Endothelial cell of umbilical vein (primary cell): ENCODE results near the gene ANO1. TPM values are rescaled to one million over a fixed set of nuclear protein-coding genes. Genes with fewer than 3 reads are reported as not detected.

Experiments
- BruUV-seq: library from RNA; stranded (reverse); fragments of 400-500 nt; replicated peaks from 2 replicates; lab custom pipeline; 2021; lab: Mats Ljungman, UMichigan
- CTCF ChIA-PET: fragments of 300-600, 350-600 bp; sonication (Branson Sonifier 250); formaldehyde crosslinking; loops from one replicate; lab custom pipeline; 2021; ENCODE audit warnings: antibody characterized with exemption, inconsistent platforms; lab: Charles Lee
- POLR2A ChIA-PET: fragments of 300-600, 350-600 bp; sonication (Branson Sonifier 250); formaldehyde crosslinking; loops from one replicate; lab custom pipeline; 2021; ENCODE audit warnings: antibody characterized with exemption, inconsistent platforms; lab: Charles Lee
- DNase-seq: peaks from one replicate; pipeline ENCODE4 v3.0.0-alpha.2; 2011; ENCODE audit warnings: low read depth, low spot score
- FAIRE-seq: peaks from 2 replicates; lab custom pipeline; 2011; peaks lifted over from hg19 to GRCh38; lab: Jason Lieb, UNC
- H2AFZ ChIP-seq: 2 replicates; pipeline ENCODE4 v1.6.0; 2012; ENCODE audit warnings: low read depth, low read length, control low read depth, inconsistent platforms
- H3K27ac ChIP-seq: 2 replicates; pipeline ENCODE4 v1.5.1; 2011; ENCODE audit warnings: low read depth, mild to moderate bottlenecking, control low read depth, low read length, moderate library complexity; ENCODE audit not compliant: insufficient read depth
- H3K27me3 ChIP-seq, 2 experiments: 2 replicates each; pipeline versions ENCODE4 v1.6.0 to v1.6.1; 2011; ENCODE audit warnings: low read length in 2 of 2, mixed read lengths in 1 of 2; ENCODE audit not compliant: control insufficient read depth in 2 of 2, insufficient read depth in 2 of 2
- H3K36me3 ChIP-seq, 2 experiments: 2 replicates in 1 of 2; 3 replicates in 1 of 2; pipeline ENCODE4 v1.5.1; 2011; ENCODE audit warnings: low read length in 2 of 2, mild to moderate bottlenecking in 1 of 2, moderate library complexity in 1 of 2; ENCODE audit not compliant: control insufficient read depth in 2 of 2, insufficient read depth in 2 of 2; ENCODE audit errors: extremely low read depth in 1 of 2
- H3K4me1 ChIP-seq: 3 replicates; pipeline ENCODE4 v1.5.1; 2011; ENCODE audit warnings: mild to moderate bottlenecking, low read length; ENCODE audit not compliant: control insufficient read depth, insufficient read depth; ENCODE audit errors: extremely low read depth
- H3K4me2 ChIP-seq: 2 replicates; pipeline ENCODE4 v1.6.1; 2011; ENCODE audit warnings: low read length, control low read depth, mixed read lengths; ENCODE audit not compliant: insufficient read depth
- H3K4me3 ChIP-seq, 3 experiments: fragments of 200-600 bp in 1 of 3; sonication (generic), shearing (Covaris generic) in 1 of 3; replicated peaks in 1 of 3; 2 replicates each; pipeline ENCODE4 v1.5.1; 2011 to 2016; ENCODE audit warnings: control low read depth in 3 of 3, low read length in 3 of 3, mild to moderate bottlenecking in 2 of 3, inconsistent platforms in 1 of 3, low read depth in 1 of 3, moderate library complexity in 1 of 3; ENCODE audit not compliant: insufficient read depth in 1 of 3
- H3K79me2 ChIP-seq: 2 replicates; pipeline ENCODE4 v1.6.0; 2012; ENCODE audit warnings: low read length, inconsistent platforms; ENCODE audit not compliant: control insufficient read depth, insufficient read depth
- H3K9ac ChIP-seq: replicated peaks from 2 replicates; pipeline ENCODE3; 2011; ENCODE audit warnings: low read length, control low read depth; ENCODE audit not compliant: insufficient read depth; ENCODE audit errors: extremely low read depth
- H3K9me1 ChIP-seq: replicated peaks from 3 replicates; pipeline ENCODE4 v1.6.0; 2011; ENCODE audit warnings: mild to moderate bottlenecking, low read length; ENCODE audit not compliant: control insufficient read depth, insufficient read depth; ENCODE audit errors: extremely low read depth
- H3K9me3 ChIP-seq: replicated peaks from 2 replicates; pipeline ENCODE4 v1.5.1; 2012; ENCODE audit warnings: low read length, inconsistent platforms; ENCODE audit not compliant: control insufficient read depth, insufficient read depth
- H4K20me1 ChIP-seq: replicated peaks from 2 replicates; pipeline ENCODE3; 2011; ENCODE audit warnings: mild to moderate bottlenecking, low read length; ENCODE audit not compliant: control insufficient read depth, insufficient read depth; ENCODE audit errors: extremely low read depth
- CTCF ChIP-seq, 2 donors: IDR thresholded peaks; 1 replicate in 1 of 2; 2 replicates in 1 of 2; pipeline ENCODE4 v1.5.1; 2011; ENCODE audit warnings: low read length in 2 of 2, mild to moderate bottlenecking in 2 of 2, moderate library complexity in 2 of 2, control low read depth in 1 of 2, inconsistent platforms in 1 of 2, low read depth in 1 of 2; ENCODE audit not compliant: insufficient read depth in 1 of 2; ENCODE audit errors: extremely low read depth in 1 of 2
- EZH2 ChIP-seq: IDR thresholded peaks from 2 replicates; pipeline ENCODE4 v1.6.1; 2012; ENCODE audit warnings: borderline replicate concordance, low read depth, mild to moderate bottlenecking, moderate library complexity, low read length, inconsistent platforms; ENCODE audit not compliant: severe bottlenecking
- FOS ChIP-seq: IDR thresholded peaks from 2 replicates; pipeline ENCODE4 v1.6.1; 2011; ENCODE audit warnings: mild to moderate bottlenecking, low read length, moderate library complexity, borderline replicate concordance; ENCODE audit not compliant: insufficient read depth
- GATA2 ChIP-seq: IDR thresholded peaks from 2 replicates; pipeline ENCODE4 v1.7.0; 2011; ENCODE audit warnings: low read depth, mild to moderate bottlenecking, moderate library complexity, mixed read lengths, low read length; ENCODE audit not compliant: insufficient read length, insufficient read depth
- JUN ChIP-seq: IDR thresholded peaks from 2 replicates; pipeline ENCODE4 v1.6.1; 2011; ENCODE audit warnings: borderline replicate concordance, low read depth; ENCODE audit not compliant: insufficient read length, insufficient read depth
- MYC ChIP-seq: IDR thresholded peaks from one replicate; pipeline ENCODE4 v1.6.1; 2011; ENCODE audit warnings: mild to moderate bottlenecking, low read depth, low read length
- POLR2A ChIP-seq: IDR thresholded peaks from 2 replicates; pipeline ENCODE4 v1.6.1; 2012; ENCODE audit warnings: low read depth, mild to moderate bottlenecking, control low read depth, low read length
- POLR2AphosphoS5 ChIP-seq: IDR thresholded peaks from 2 replicates; pipeline ENCODE4 v1.6.1; 2012; ENCODE audit warnings: low read depth, mild to moderate bottlenecking, control low read depth, low read length, moderate library complexity; ENCODE audit not compliant: insufficient read depth
- dilution Hi-C: fragments of 300-500 bp; cut with MboI; formaldehyde crosslinking; loops from one replicate; pipeline ENCODE4 v1.15.0; 2019; ENCODE audit warnings: low sequenced_read_pairs; ENCODE audit not compliant: extremely low pct_ligation_motif_present
- intact Hi-C: fragments of 100-400 bp; cut with micrococcal nuclease; formaldehyde crosslinking; loops from one replicate; pipeline ENCODE4 v1.10.0; 2022
- polyA plus RNA-seq, 4 experiments: library from polyadenylated mRNA; depleted of rRNA in 3 of 4; stranded (reverse) in 3 of 4; unstranded in 1 of 4; fragments of >200 nt; gene quantifications; 2 replicates each; pipeline versions ENCODE4 v1.2.1 to v1.2.3, GENCODE V29; 2011 to 2012; ENCODE audit warnings: missing spikeins in 1 of 4
- total RNA-seq: library from RNA; stranded (reverse); gene quantifications from 2 replicates; pipeline ENCODE4 v1.2.3, GENCODE V29; 2021
- TF ChIP-seq, protein P1 (sequence below): IDR thresholded peaks from 2 replicates; pipeline ENCODE4 v1.6.1; 2011; ENCODE audit not compliant: insufficient read depth, insufficient read length

The ANO1 gene
- total and polyA plus RNA-seq, 2 donors (not counting 3 experiments of a cell fraction or from before 2014, with no cell fraction given) = 0.03 to 0.40 TPM

- H3K4me1 ChIP-seq = peaks cover 7% of the 10 kb centered on the region
- no peaks in the 10 kb centered on the region for H3K27me3 ChIP-seq
- no peaks in the 10 kb centered on the region for H3K36me3 ChIP-seq
- H3K4me2 ChIP-seq = no peak overlapping the region
- FAIRE-seq (no peak), DNase-seq (no peak)
- H3K9me1 ChIP-seq = no peaks in the 10 kb centered on the region
- no peaks in the 10 kb centered on the region for H4K20me1 ChIP-seq
- no peak for TF ChIP-seq MYC
- TF ChIP-seq POLR2AphosphoS5 = no peak
- TF ChIP-seq POLR2A = no peak
- TF ChIP-seq CTCF (IDR thresholded peaks at IDR 0.05; ENCODE audit: extremely low read depth in 1 of 2, insufficient read depth in 1 of 2, low read depth in 1 of 2, low read length in 2 of 2) = no peak
- TF ChIP-seq GATA2 = no peak
- TF ChIP-seq, protein P1, sequence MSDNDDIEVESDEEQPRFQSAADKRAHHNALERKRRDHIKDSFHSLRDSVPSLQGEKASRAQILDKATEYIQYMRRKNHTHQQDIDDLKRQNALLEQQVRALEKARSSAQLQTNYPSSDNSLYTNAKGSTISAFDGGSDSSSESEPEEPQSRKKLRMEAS = no peak
- TF ChIP-seq JUN = no peak
- no peak for TF ChIP-seq FOS
- no peak for TF ChIP-seq EZH2
- H3K27ac ChIP-seq = no peak overlapping the region
- no peak overlapping the region for H2AFZ ChIP-seq
- no peaks in the 10 kb centered on the region for H3K79me2 ChIP-seq
- intact Hi-C loops = no loop called here
- no peak overlapping the region for H3K4me3 ChIP-seq
- no peaks in the 10 kb centered on the region for H3K9me3 ChIP-seq
- no TSS peak for BruUV-seq
- CTCF ChIA-PET = interaction anchor here (1.0 to 1.4 kb wide), 5 partner anchors 9 to 311 kb away, joined by 3 read pairs; no protein-coding TSS in a partner anchor
- no peak overlapping the region for H3K9ac ChIP-seq
- POLR2A ChIA-PET = interaction anchor here (0.6 kb wide), 1 partner anchor 9 kb away, joined by 7 read pairs; no protein-coding TSS in a partner anchor
- dilution Hi-C loops = no loop called here
These were observed 152.2 kb downstream of the ANO1 start for GRCh38 chr11:70230151-70230839.
